ENCODE data around the gene GRID2. TPM values are rescaled to one million over a fixed set of nuclear protein-coding genes. Genes with fewer than 3 reads are reported as not detected.

The GRID2 gene
- total and polyA plus RNA-seq, 9 of the 15 experiments (the other 6 are each of a cell fraction or from before 2014, with no cell fraction given): 0.04 TPM; not detected in 7

- no peak for TF ChIP-seq RREB1 (CRISPR knock-in tag; IDR thresholded peaks at IDR 0.05)
- no peak for TF ChIP-seq ZNF197 (CRISPR knock-in tag; IDR thresholded peaks at IDR 0.05; ENCODE audit: low read depth)
Observed at GRCh38 chr4:93670434-93670833, 1366.7 kb downstream of the GRID2 start (continued).

GRCh38 chr4:93671093-93671492, 1367.3 kb downstream of the GRID2 start:
- no peak overlapping the region for H3K4me2 ChIP-seq (ENCODE audit: insufficient read depth, low read length)
- H3K27ac ChIP-seq (ENCODE audit: extremely low read depth, low read depth, low read length): no peak overlapping the region
- BruUV-seq (replicated peaks): no TSS peak
- no peak overlapping the region for H3K4me3 ChIP-seq
- in situ Hi-C loops (cut with MboI): no loop called here
- CTCF ChIA-PET (ENCODE audit: low intra/inter-chr PET ratio): no interaction called here
- no peaks in the 10 kb centered on the region for H3K4me1 ChIP-seq (replicated peaks in 1 of 2; ENCODE audit: control insufficient read depth in 2 of 2, insufficient read depth in 2 of 2, low read length in 2 of 2)
- intact Hi-C loops (cut with micrococcal nuclease): no loop called here
- H3K9me3 ChIP-seq (replicated peaks; ENCODE audit: control insufficient read depth, insufficient read depth, low read depth, low read length): no peaks in the 10 kb centered on the region; the same call in 1 of the 2 replicates
- no peaks in the 10 kb centered on the region for H4K20me1 ChIP-seq (replicated peaks; ENCODE audit: control insufficient read depth, insufficient read depth, low read length)
- DNase-seq (ENCODE audit: extremely low read depth in 1 of 4, low spot score in 3 of 4) (no peak), ATAC-seq (no peak), FAIRE-seq (no peak)
- POLR2A ChIA-PET: no interaction called here
- no peaks in the 10 kb centered on the region for H3K27me3 ChIP-seq (ENCODE audit: control insufficient read depth in 2 of 2, insufficient read depth in 2 of 2, low read length in 2 of 2)
- no peaks in the 10 kb centered on the region for H3K36me3 ChIP-seq (ENCODE audit: control insufficient read depth, insufficient read depth, low read length)
- H3K9ac ChIP-seq (ENCODE audit: insufficient read depth in 1 of 2, low read depth in 2 of 2, low read length in 2 of 2): no peak overlapping the region
- no peaks in the 10 kb centered on the region for H3K9me1 ChIP-seq (ENCODE audit: control insufficient read depth, insufficient read depth, low read length)
- H2AFZ ChIP-seq (ENCODE audit: low read depth, low read length): no peak overlapping the region
- H3K79me2 ChIP-seq (ENCODE audit: control insufficient read depth, insufficient read depth, low read length): no peaks in the 10 kb centered on the region
- 2% methylated on average over 3 of the region's 3 CpGs for whole genome bisulfite sequencing (ENCODE audit: insufficient coverage, low coverage, missing lambda C conversion rate)
- TF ChIP-seq SREBF2 (CRISPR knock-in tag; IDR thresholded peaks at IDR 0.05): no peak
- TF ChIP-seq ZNF347 (CRISPR knock-in tag; IDR thresholded peaks at IDR 0.05; ENCODE audit: low read depth): no peak
- no peak for TF ChIP-seq SOX6 (IDR thresholded peaks at IDR 0.05)
- TF ChIP-seq ZZZ3 (IDR thresholded peaks at IDR 0.05): no peak
- TF ChIP-seq FOXK2 (conservative IDR thresholded peaks at IDR 0.05 in 1 of 2, IDR thresholded peaks at IDR 0.05 in 1 of 2; ENCODE audit: low read depth in 2 of 2): no peak
- no peak for TF ChIP-seq PYGO2 (tag; IDR thresholded peaks at IDR 0.05)
- TF ChIP-seq KLF13 (tag; IDR thresholded peaks at IDR 0.05; ENCODE audit: borderline replicate concordance, low read depth): no peak
- no peak for TF ChIP-seq ZC3H4 (CRISPR knock-in tag; IDR thresholded peaks at IDR 0.05; ENCODE audit: borderline replicate concordance)
- TF ChIP-seq EWSR1 (IDR thresholded peaks at IDR 0.05; ENCODE audit: borderline replicate concordance, low read depth, partially characterized antibody): no peak
- TF ChIP-seq GABPA (tag; conservative IDR thresholded peaks at IDR 0.05; ENCODE audit: low read depth): no peak
- no peak for TF ChIP-seq CREB5 (CRISPR knock-in tag; IDR thresholded peaks at IDR 0.05)
- TF ChIP-seq SRSF3 (IDR thresholded peaks at IDR 0.05; ENCODE audit: insufficient read depth, low read length): no peak
- no peak for TF ChIP-seq SMARCC2 (IDR thresholded peaks at IDR 0.05; ENCODE audit: low read depth)
